Fibroblast of lung (primary cell): ENCODE results near the gene CDC5L. TPM values are rescaled to one million over a fixed set of nuclear protein-coding genes. Genes with fewer than 3 reads are reported as not detected.

ENCODE experiments used
- DNase-seq, 2 donors: peaks; one replicate each; pipeline versions ENCODE4 v3.0.0 to v3.0.0-alpha.2; 2010; ENCODE audit warnings: low read depth in 2 of 2
- H2AFZ ChIP-seq: 2 replicates; pipeline ENCODE4 v1.5.1; 2012; ENCODE audit warnings: low read length, control low read depth, inconsistent platforms
- H3K27ac ChIP-seq: 2 replicates; pipeline ENCODE4 v1.5.1; 2011; ENCODE audit warnings: low read length, control low read depth; ENCODE audit not compliant: insufficient read depth
- H3K27me3 ChIP-seq: 2 replicates; pipeline ENCODE4 v1.5.1; 2011; ENCODE audit warnings: mild to moderate bottlenecking, low read length; ENCODE audit not compliant: control insufficient read depth, insufficient read depth
- H3K36me3 ChIP-seq: 2 replicates; pipeline ENCODE4 v1.5.1; 2011; ENCODE audit warnings: low read length; ENCODE audit not compliant: control insufficient read depth, insufficient read depth
- H3K4me1 ChIP-seq: 2 replicates; pipeline ENCODE4 v1.5.1; 2011; ENCODE audit warnings: low read length; ENCODE audit not compliant: control insufficient read depth, insufficient read depth; ENCODE audit errors: extremely low read depth
- H3K4me2 ChIP-seq: 2 replicates; pipeline ENCODE4 v1.5.1; 2011; ENCODE audit warnings: low read length, control low read depth; ENCODE audit not compliant: insufficient read depth; ENCODE audit errors: extremely low read depth
- H3K4me3 ChIP-seq, 4 experiments: fragments of 200-600 bp in 1 of 4; sonication (generic) in 1 of 4; replicated peaks in 1 of 4; 2 replicates each; pipeline ENCODE4 v1.5.1; 2011 to 2016; ENCODE audit warnings: low read length in 4 of 4, low read depth in 3 of 4, mild to moderate bottlenecking in 3 of 4, control low read depth in 2 of 4, inconsistent platforms in 1 of 4, mixed read lengths in 1 of 4; ENCODE audit not compliant: insufficient read depth in 1 of 4; ENCODE audit errors: control extremely low read depth in 1 of 4
- H3K79me2 ChIP-seq: 2 replicates; pipeline ENCODE4 v1.5.1; 2012; ENCODE audit warnings: mild to moderate bottlenecking, low read length, inconsistent platforms; ENCODE audit not compliant: control insufficient read depth, insufficient read depth
- H3K9ac ChIP-seq: 2 replicates; pipeline ENCODE4 v1.5.1; 2011; ENCODE audit warnings: mild to moderate bottlenecking, low read length, control low read depth; ENCODE audit not compliant: insufficient read depth
- H3K9me3 ChIP-seq: 2 replicates; pipeline ENCODE4 v1.5.1; 2012; ENCODE audit warnings: low read depth, low read length; ENCODE audit not compliant: control insufficient read depth, insufficient read depth
- H4K20me1 ChIP-seq: 2 replicates; pipeline ENCODE4 v1.5.1; 2011; ENCODE audit warnings: low read length; ENCODE audit not compliant: control insufficient read depth, insufficient read depth; ENCODE audit errors: extremely low read depth
- CTCF ChIP-seq, 2 donors: IDR thresholded peaks in 1 of 2; conservative IDR thresholded peaks in 1 of 2; 1 replicate in 1 of 2; 2 replicates in 1 of 2; pipeline ENCODE4 v1.5.1; 2011 to 2012; ENCODE audit warnings: low read length in 2 of 2, control low read depth in 1 of 2, inconsistent platforms in 1 of 2, low read depth in 1 of 2, mild to moderate bottlenecking in 1 of 2
- EZH2 ChIP-seq: IDR thresholded peaks from 2 replicates; pipeline ENCODE4 v1.5.1; 2012; ENCODE audit warnings: low read length, control low read depth, mild to moderate bottlenecking; ENCODE audit errors: missing control alignments
- polyA plus RNA-seq, 2 donors: library from polyadenylated mRNA; depleted of rRNA in 1 of 2; stranded (reverse) in 1 of 2; unstranded in 1 of 2; fragments of >200 nt; gene quantifications; 2 replicates each; pipeline ENCODE4 v1.2.1, GENCODE V29; 2011 to 2012; ENCODE audit warnings: missing spikeins in 1 of 2
- total RNA-seq: library from RNA; depleted of rRNA; stranded (reverse); fragments of >200 nt; gene quantifications from 2 replicates; pipeline ENCODE4 v1.2.1, GENCODE V29; 2014

The CDC5L gene
- total and polyA plus RNA-seq, 2 donors (not counting 1 experiment from before 2014, with no cell fraction given): 18.7 to 22.5 TPM

GRCh38 chr6:44396968-44397367 is 9.5 kb downstream of the CDC5L start:
- Histone ChIP-seq H4K20me1 (no peaks in the 10 kb centered on the region), H3K4me2 (no peak overlapping the region), H2AFZ (no peak overlapping the region), H3K27ac (no peak overlapping the region), H3K36me3 (peaks cover 3% of the 10 kb centered on the region), H3K27me3 (no peaks in the 10 kb centered on the region), H3K4me3 (no peak overlapping the region), H3K4me1 (no peaks in the 10 kb centered on the region), H3K9me3 (no peaks in the 10 kb centered on the region), H3K79me2 (peaks cover 2% of the 10 kb centered on the region), H3K9ac (no peak overlapping the region)
- TF ChIP-seq EZH2: no peak
- no peak for TF ChIP-seq CTCF (conservative IDR thresholded peaks at IDR 0.05 in 1 of 2, IDR thresholded peaks at IDR 0.05 in 1 of 2; ENCODE audit: low read depth in 1 of 2, low read length in 2 of 2)
- DNase-seq: no peak

GRCh38 chr6:44397424-44398164 is 10.1 kb downstream of the CDC5L start:
- no peaks in the 10 kb centered on the region for H3K4me1 ChIP-seq
- no peak overlapping the region for H3K9ac ChIP-seq
- H3K36me3 ChIP-seq: peaks cover 3% of the 10 kb centered on the region
- no peak overlapping the region for H3K4me3 ChIP-seq
- no peak overlapping the region for H2AFZ ChIP-seq
- H3K79me2 ChIP-seq: peaks cover 2% of the 10 kb centered on the region
- no peaks in the 10 kb centered on the region for H3K9me3 ChIP-seq
- no peak overlapping the region for H3K27ac ChIP-seq
- no peaks in the 10 kb centered on the region for H4K20me1 ChIP-seq
- TF ChIP-seq EZH2: no peak
- no peak for TF ChIP-seq CTCF (conservative IDR thresholded peaks at IDR 0.05 in 1 of 2, IDR thresholded peaks at IDR 0.05 in 1 of 2; ENCODE audit: low read depth in 1 of 2, low read length in 2 of 2)
- DNase-seq: no peak
- no peaks in the 10 kb centered on the region for H3K27me3 ChIP-seq
- H3K4me2 ChIP-seq: no peak overlapping the region

- Histone ChIP-seq H2AFZ (no peak overlapping the region), H3K79me2 (peaks cover 2% of the 10 kb centered on the region), H3K9me3 (no peaks in the 10 kb centered on the region), H3K9ac (no peak overlapping the region), H3K4me2 (no peak overlapping the region), H3K4me3 (no peak overlapping the region), H3K36me3 (no peaks in the 10 kb centered on the region), H3K4me1 (no peaks in the 10 kb centered on the region), H3K27me3 (no peaks in the 10 kb centered on the region), H3K27ac (no peak overlapping the region), H4K20me1 (no peaks in the 10 kb centered on the region)
- no peak for TF ChIP-seq EZH2
- no peak for TF ChIP-seq CTCF (conservative IDR thresholded peaks at IDR 0.05 in 1 of 2, IDR thresholded peaks at IDR 0.05 in 1 of 2; ENCODE audit: low read depth in 1 of 2, low read length in 2 of 2)
- DNase-seq: no peak
Measured at GRCh38 chr6:44399991-44400390, 12.5 kb downstream of the CDC5L start.
